ENCODE data around the gene SAP25. TPM values are rescaled to one million over a fixed set of nuclear protein-coding genes. Genes with fewer than 3 reads are reported as not detected.

Gene SAP25
- total and polyA plus RNA-seq, 2 of the 4 experiments (the other 2 are of a cell fraction): 1.8 TPM; not detected in 1

- dilution Hi-C loops (cut with HindIII; ENCODE audit: low sequenced_read_pairs, unreplicated experiment): no loop called here
These were observed 36.3 kb upstream of the SAP25 start for GRCh38 chr7:100609958-100610357.

More at GRCh38 chr7:100609958-100610357, 36.3 kb upstream of the SAP25 start:
- in situ Hi-C loops (cut with MboI; ENCODE audit: low sequenced_read_pairs): no loop called here
- H3K79me1 ChIP-seq (ENCODE audit: low read depth in 1 of 2, low read length in 2 of 2): peaks cover 0 to 32% of the 10 kb centered on the region in 2 experiments; a peak in 2 of 4 replicates
- H3K14ac ChIP-seq (replicated peaks; ENCODE audit: low read depth, low read length): no peak overlapping the region
- no peak overlapping the region for H3K4me2 ChIP-seq (ENCODE audit: low read depth, low read length)
- ChIA-PET POLR2A (ENCODE audit: unreplicated experiment) (no interaction called here), CTCF (no interaction called here)
- no peak overlapping the region for H2BK15ac ChIP-seq (ENCODE audit: low read depth, low read length)
- no CpG with 5 or more reads among the region's 5 CpGs for WGBS, 2 experiments (ENCODE audit: extremely low coverage in 2 of 2, insufficient read length in 1 of 2)
- no peak overlapping the region for H4K8ac ChIP-seq (ENCODE audit: low read depth in 2 of 2, low read length in 2 of 2)
- H3K27me3 ChIP-seq (ENCODE audit: control insufficient read depth, insufficient read depth, low read length): no peaks in the 10 kb centered on the region
- no peak overlapping the region for H3K56ac ChIP-seq (ENCODE audit: extremely low read depth, insufficient read depth, low read length)
- no peak overlapping the region for H4K5ac ChIP-seq (ENCODE audit: low read depth, low read length)
- H3K23ac ChIP-seq (ENCODE audit: low read depth, low read length): no peak overlapping the region
- H3K9ac ChIP-seq (ENCODE audit: low read depth, low read length): no peak overlapping the region
- TF ChIP-seq MAFK (IDR thresholded peaks at IDR 0.05; ENCODE audit: low read depth, low read length) (no peak), SMC3 (IDR thresholded peaks at IDR 0.05; ENCODE audit: low read depth, low read length) (no peak), NFE2L2 (IDR thresholded peaks at IDR 0.05; ENCODE audit: low read depth, low read length) (no peak), CTCF (conservative IDR thresholded peaks at IDR 0.05; ENCODE audit: low read depth, low read length) (no peak), CHD1 (IDR thresholded peaks at IDR 0.05; ENCODE audit: low read depth, low read length) (no peak), CEBPB (IDR thresholded peaks at IDR 0.05; ENCODE audit: low read depth, low read length) (no peak), POLR2A (IDR thresholded peaks at IDR 0.05; ENCODE audit: low read depth, low read length) (no peak), MAZ (IDR thresholded peaks at IDR 0.05; ENCODE audit: borderline replicate concordance, low read depth, low read length) (no peak), RCOR1 (IDR thresholded peaks at IDR 0.05; ENCODE audit: insufficient replicate concordance, low read length) (no peak), FOS (IDR thresholded peaks at IDR 0.05; ENCODE audit: low read depth, low read length) (no peak), MXI1 (IDR thresholded peaks at IDR 0.05; ENCODE audit: borderline replicate concordance, low read depth, low read length) (no peak), ELK1 (IDR thresholded peaks at IDR 0.05; ENCODE audit: borderline replicate concordance, low read depth, low read length) (no peak), BHLHE40 (IDR thresholded peaks at IDR 0.05; ENCODE audit: low read depth, low read length) (no peak), USF2 (IDR thresholded peaks at IDR 0.05; ENCODE audit: low read depth, low read length) (no peak), RFX5 (IDR thresholded peaks at IDR 0.05; ENCODE audit: low read depth, low read length) (no peak)
- no peak overlapping the region for H3K18ac ChIP-seq (ENCODE audit: low read depth, low read length)
- H2AK9ac ChIP-seq (replicated peaks; ENCODE audit: low read depth, low read length, poor library complexity): no peak overlapping the region
- no peak overlapping the region for H4K91ac ChIP-seq (ENCODE audit: insufficient read depth, low read depth, low read length)
- no peak overlapping the region for H2BK20ac ChIP-seq (ENCODE audit: low read depth, low read length)
- no peak overlapping the region for H3K4me3 ChIP-seq (ENCODE audit: insufficient read depth, low read depth, low read length)
- peaks cover 30% of the 10 kb centered on the region for H3K36me3 ChIP-seq (ENCODE audit: control insufficient read depth, insufficient read depth, low read length)
- BruUV-seq (replicated peaks): no TSS peak
- no peak overlapping the region for H2AK5ac ChIP-seq (ENCODE audit: low read depth, low read length)
- no peak for ATAC-seq (ENCODE audit: low read depth)
- peaks cover 3% of the 10 kb centered on the region; the same call in 1 of the 2 replicates for H3K9me1 ChIP-seq (ENCODE audit: insufficient read depth, low read length)
- no peaks in the 10 kb centered on the region for H4K20me1 ChIP-seq (ENCODE audit: insufficient read depth, low read length)
- DNase-seq: no peak
- H2AFZ ChIP-seq (replicated peaks; ENCODE audit: low read length, poor library complexity): no peak overlapping the region
- no peaks in the 10 kb centered on the region for H3K9me3 ChIP-seq (ENCODE audit: control insufficient read depth, insufficient read depth, low read length)
- H2BK120ac ChIP-seq (ENCODE audit: low read depth, low read length): no peak overlapping the region
- H2BK5ac ChIP-seq (ENCODE audit: low read depth, low read length, poor library complexity, severe bottlenecking): no peak overlapping the region
- intact Hi-C loops (cut with micrococcal nuclease): loop anchor here (5.0 kb wide), 1 partner anchor 242 kb away; the partner anchor contains the start of gene SLC12A9
- H3K4ac ChIP-seq (ENCODE audit: low read depth, low read length): no peak overlapping the region
- H3K4me1 ChIP-seq (ENCODE audit: control insufficient read depth, insufficient read depth, low read length): peaks cover 7% of the 10 kb centered on the region
- no peak overlapping the region for H3K27ac ChIP-seq (ENCODE audit: insufficient read depth, low read length)
